CD4-positive, alpha-beta T cell (primary cell): Measurements from ENCODE around the gene SLC25A3. TPM values are rescaled to one million over a fixed set of nuclear protein-coding genes. Genes with fewer than 3 reads are reported as not detected.
A peak's percentile ranks its signal among the peaks of the same experiment; 100 is the strongest.
"Not testable (repeated sequence)": the region's sequence is repeated elsewhere in the genome, so short reads cannot be mapped to it uniquely, and the experiment has no call there.

Source experiments
- ATAC-seq: fragments of 200-7000 bp; cut with Tn5 transposase; one replicate; pipeline ENCODE4 v1.10.0; 2022; ENCODE audit warnings: mild to moderate bottlenecking; ENCODE audit not compliant: poor library complexity
- CTCF ChIA-PET: fragments of 350-600 bp; sonication (Branson Sonifier 250); formaldehyde crosslinking; loops from one replicate; lab custom pipeline; 2021; ENCODE audit warnings: antibody characterized with exemption, inconsistent platforms; lab: Charles Lee
- POLR2A ChIA-PET: fragments of 350-600 bp; sonication (Branson Sonifier 250); formaldehyde crosslinking; loops from one replicate; lab custom pipeline; 2021; ENCODE audit warnings: antibody characterized with exemption, inconsistent platforms; lab: Charles Lee
- DNase-seq, 14 experiments: peaks; one replicate each; pipeline ENCODE4 v3.0.0-alpha.2; 2013 to 2020; ENCODE audit warnings: mixed read lengths in 2 of 14
- H3K27ac ChIP-seq, 2 donors: one replicate each; pipeline versions ENCODE4 v1.5.1 to v1.7.0; 2013; ENCODE audit warnings: low read length in 2 of 2, low read depth in 1 of 2, mild to moderate bottlenecking in 1 of 2
- H3K27me3 ChIP-seq, 2 experiments: 1 replicate in 1 of 2; 2 replicates in 1 of 2; pipeline versions ENCODE4 v1.6.1 to v1.7.0; 2013; ENCODE audit warnings: low read length in 2 of 2, control low read depth in 1 of 2, mild to moderate bottlenecking in 1 of 2, moderate library complexity in 1 of 2; ENCODE audit not compliant: insufficient read depth in 2 of 2, control insufficient read depth in 1 of 2
- H3K36me3 ChIP-seq: one replicate; pipeline ENCODE4 v1.6.1; 2013; ENCODE audit warnings: low read length, control low read depth; ENCODE audit not compliant: insufficient read depth
- H3K4me1 ChIP-seq: one replicate; pipeline ENCODE4 v1.6.1; 2013; ENCODE audit warnings: low read length, control low read depth; ENCODE audit not compliant: insufficient read depth
- H3K4me3 ChIP-seq: one replicate; pipeline ENCODE4 v1.5.1; 2013; ENCODE audit warnings: mild to moderate bottlenecking, low read length, moderate library complexity
- H3K9me3 ChIP-seq, 2 experiments: 1 replicate in 1 of 2; 2 replicates in 1 of 2; pipeline versions ENCODE4 v1.6.1 to v1.7.0; 2013; ENCODE audit warnings: low read length in 2 of 2, mild to moderate bottlenecking in 2 of 2, control low read depth in 1 of 2, moderate library complexity in 1 of 2; ENCODE audit not compliant: control insufficient read depth in 1 of 2, insufficient read depth in 1 of 2
- H3K27ac Mint-ChIP-seq: one replicate; pipeline ENCODE4 v1.8.0; 2020; ENCODE audit warnings: mixed read lengths
- H3K27me3 Mint-ChIP-seq: one replicate; pipeline ENCODE4 v1.8.0; 2021; ENCODE audit warnings: mixed read lengths
- H3K36me3 Mint-ChIP-seq: one replicate; pipeline ENCODE4 v1.8.0; 2021; ENCODE audit warnings: low read depth, mixed read lengths
- H3K4me1 Mint-ChIP-seq: one replicate; pipeline ENCODE4 v1.8.0; 2021; ENCODE audit warnings: low read depth, mixed read lengths
- H3K4me3 Mint-ChIP-seq: one replicate; pipeline ENCODE4 v1.8.0; 2020; ENCODE audit warnings: mild to moderate bottlenecking, mixed read lengths
- H3K9me3 Mint-ChIP-seq: one replicate; pipeline ENCODE4 v1.8.0; 2020; ENCODE audit warnings: mixed read lengths
- CTCF ChIP-seq: fragments of 200-600 bp; IDR thresholded peaks from one replicate; pipeline ENCODE4 v1.8.0; 2022; ENCODE audit warnings: antibody characterized with exemption, mild to moderate bottlenecking
- intact Hi-C, 2 experiments: fragments of 100-400 bp; cut with DNase I in 1 of 2; cut with micrococcal nuclease in 1 of 2; formaldehyde crosslinking; loops; one replicate each; pipeline versions ENCODE4 v1.15.1 to v1.9.0; 2023 to 2025; cut with DNase I, micrococcal nuclease
- total RNA-seq, 174 experiments: library from RNA in 2 of 174; stranded (reverse) in 2 of 174; gene quantifications; one replicate each; pipeline ENCODE4 v1.2.3 and lab custom pipeline; 2021 to 2026

SLC25A3 gene
- total RNA-seq, 2 experiments from 2014 or later = 602 to 615 TPM

DNA sequence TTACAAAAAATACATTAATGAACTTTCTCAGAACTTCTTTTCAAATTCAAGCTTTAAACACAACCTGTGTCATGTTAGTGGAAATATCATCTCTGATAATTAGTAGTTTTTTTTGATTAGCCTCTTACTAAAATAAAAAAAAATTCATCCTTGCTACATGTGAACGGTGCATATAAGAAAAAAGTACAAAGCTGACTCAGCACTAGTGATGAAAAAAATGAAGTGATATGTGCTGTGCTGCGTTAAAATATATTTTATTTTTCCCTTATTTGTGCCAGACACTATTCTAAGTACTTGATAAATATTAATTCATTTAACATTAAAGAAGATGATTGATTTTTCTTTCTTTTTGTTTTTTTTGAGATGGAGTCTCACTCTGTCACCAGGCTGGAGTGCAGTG is 43.6 kb downstream of the SLC25A3 start:
- TF ChIP-seq CTCF = no peak
- Histone ChIP-seq H3K27me3 (no peaks in the 10 kb centered on the region), H3K36me3 (peaks cover under 1% of the 10 kb centered on the region), H3K27ac (no peak overlapping the region), H3K9me3 (no peaks in the 10 kb centered on the region), H3K4me1 (no peaks in the 10 kb centered on the region), H3K4me3 (no peak overlapping the region)
- ATAC-seq (no peak), DNase-seq (no peak)
- no peaks in the 10 kb centered on the region for H3K9me3 Mint-ChIP-seq
- intact Hi-C loops = no loop called here
- no peaks in the 10 kb centered on the region for H3K27me3 Mint-ChIP-seq
- H3K4me1 Mint-ChIP-seq = no peaks in the 10 kb centered on the region
- no peak overlapping the region for H3K27ac Mint-ChIP-seq
- peaks cover 6% of the 10 kb centered on the region for H3K36me3 Mint-ChIP-seq
- H3K4me3 Mint-ChIP-seq = no peak overlapping the region
- ChIA-PET CTCF (no interaction called here), POLR2A (no interaction called here)

- TF ChIP-seq CTCF = no peak
- no peak overlapping the region for H3K27ac ChIP-seq
- no peaks in the 10 kb centered on the region for H3K27me3 ChIP-seq
- H3K4me3 ChIP-seq = no peak overlapping the region
- Mint-ChIP-seq H3K9me3 (no peaks in the 10 kb centered on the region), H3K36me3 (peaks cover 2% of the 10 kb centered on the region), H3K4me1 (no peaks in the 10 kb centered on the region), H3K4me3 (no peak overlapping the region), H3K27me3 (no peaks in the 10 kb centered on the region), H3K27ac (no peak overlapping the region)
- H3K36me3 ChIP-seq = no peaks in the 10 kb centered on the region
- DNase-seq = no peak
- ChIA-PET POLR2A (no interaction called here), CTCF (no interaction called here)
- intact Hi-C loops = no loop called here
- ATAC-seq = no peak
- no peaks in the 10 kb centered on the region for H3K9me3 ChIP-seq
- peaks cover 5% of the 10 kb centered on the region for H3K4me1 ChIP-seq
These were observed 44.5 kb downstream of the SLC25A3 start for GRCh38 chr12:98638009-98638408.

GRCh38 chr12:98639491-98639890 is 46.0 kb downstream of the SLC25A3 start:
- POLR2A ChIA-PET = interaction anchor here (1.1 to 1.5 kb wide), 2 partner anchors 34 to 46 kb away, joined by 4 to 5 read pairs; partner anchors contain the start of gene SLC25A3
- no peak for TF ChIP-seq CTCF
- intact Hi-C loops = no loop called here
- H3K4me3 Mint-ChIP-seq = no peak overlapping the region
- ATAC-seq (no peak), DNase-seq (no peak)
- Histone ChIP-seq H3K36me3 (no peaks in the 10 kb centered on the region), H3K4me1 (peaks cover 12% of the 10 kb centered on the region), H3K9me3 (no peaks in the 10 kb centered on the region), H3K27me3 (no peaks in the 10 kb centered on the region), H3K27ac (no peak overlapping the region), H3K4me3 (no peak overlapping the region)
- no peak overlapping the region for H3K27ac Mint-ChIP-seq
- CTCF ChIA-PET = no interaction called here
- H3K4me1 Mint-ChIP-seq = peaks cover 5% of the 10 kb centered on the region
- H3K9me3 Mint-ChIP-seq = no peaks in the 10 kb centered on the region
- no peaks in the 10 kb centered on the region for H3K27me3 Mint-ChIP-seq
- peaks cover 5% of the 10 kb centered on the region for H3K36me3 Mint-ChIP-seq

DNA sequence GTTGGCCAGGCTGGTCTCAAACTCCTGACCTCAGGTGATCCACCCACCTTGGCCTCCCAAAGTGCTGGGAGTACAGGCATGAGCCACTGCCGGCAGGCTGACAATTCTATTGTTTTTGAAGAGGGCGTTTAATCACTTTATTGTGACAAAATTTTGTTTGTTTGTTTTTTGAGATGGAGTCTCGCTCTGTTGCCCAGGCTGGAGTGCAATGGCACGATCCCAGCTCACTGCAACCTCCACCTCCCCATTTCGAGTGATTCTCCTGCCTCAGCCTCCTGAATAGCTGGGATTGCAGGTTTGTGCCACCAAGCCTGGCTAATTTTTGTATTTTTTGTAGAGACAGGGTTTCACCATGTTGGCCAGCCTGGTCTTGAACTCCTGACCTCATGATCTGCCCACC is 49.3 kb downstream of the SLC25A3 start:
- H3K36me3 ChIP-seq, H3K27ac ChIP-seq, H3K27ac Mint-ChIP-seq, DNase-seq, H3K27me3 Mint-ChIP-seq, ATAC-seq, H3K27me3 ChIP-seq, H3K9me3 ChIP-seq, POLR2A ChIA-PET, H3K4me3 ChIP-seq, H3K9me3 Mint-ChIP-seq: not testable (repeated sequence)
- peaks cover 29% of the 10 kb centered on the region for H3K4me1 Mint-ChIP-seq
- H3K36me3 Mint-ChIP-seq = peaks cover 23% of the 10 kb centered on the region
- H3K4me1 ChIP-seq = peaks cover 22% of the 10 kb centered on the region
- intact Hi-C loops = loop anchor here in 1 of 2 experiments (10.0 kb wide), 1 partner anchor 1622 kb away; the partner anchor contains the start of genes DEPDC4 and SCYL2
- peak overlapping the region; percentile 99 for H3K4me3 Mint-ChIP-seq
- CTCF ChIA-PET = interaction anchor here (1.9 to 2.3 kb wide), 2 partner anchors 11 to 76 kb away, joined by 6 to 7 read pairs; no protein-coding TSS in a partner anchor
